Astrocyte (in vitro differentiated cells and primary cell): ENCODE data around the gene KIF7. TPM values are rescaled to one million over a fixed set of nuclear protein-coding genes. Genes with fewer than 3 reads are reported as not detected.

Experiments
- DNase-seq: peaks from one replicate; pipeline ENCODE4 v3.0.0-alpha.2; 2010; ENCODE audit warnings: low read depth
- FAIRE-seq: peaks from 2 replicates; lab custom pipeline; 2011; peaks lifted over from hg19 to GRCh38; lab: Jason Lieb, UNC
- H2AFZ ChIP-seq: 2 replicates; pipeline ENCODE4 v1.6.0; 2012; ENCODE audit warnings: low read depth, low read length, inconsistent platforms
- H3K27ac ChIP-seq: 2 replicates; pipeline ENCODE4 v1.5.1; 2011; ENCODE audit warnings: low read depth, low read length, inconsistent platforms
- H3K27me3 ChIP-seq: 2 replicates; pipeline ENCODE4 v1.6.0; 2011; ENCODE audit warnings: low read length, inconsistent platforms; ENCODE audit not compliant: insufficient read depth
- H3K36me3 ChIP-seq: 2 replicates; pipeline ENCODE4 v1.5.1; 2011; ENCODE audit warnings: low read length, inconsistent platforms; ENCODE audit not compliant: insufficient read depth
- H3K4me1 ChIP-seq: 2 replicates; pipeline ENCODE4 v1.5.1; 2011; ENCODE audit warnings: low read length, inconsistent platforms; ENCODE audit not compliant: insufficient read depth
- H3K4me2 ChIP-seq: 2 replicates; pipeline ENCODE4 v1.6.0; 2012; ENCODE audit warnings: low read length, inconsistent platforms
- H3K4me3 ChIP-seq: 2 replicates; pipeline ENCODE4 v1.5.1; 2011; ENCODE audit warnings: low read depth, mild to moderate bottlenecking, low read length, inconsistent platforms; ENCODE audit not compliant: insufficient read depth
- H3K79me2 ChIP-seq: 2 replicates; pipeline ENCODE4 v1.6.0; 2012; ENCODE audit warnings: mild to moderate bottlenecking, low read length, inconsistent platforms; ENCODE audit not compliant: insufficient read depth
- H3K9ac ChIP-seq: 2 replicates; pipeline ENCODE4 v1.6.0; 2012; ENCODE audit warnings: mild to moderate bottlenecking, low read length, inconsistent platforms
- H3K9me3 ChIP-seq: 2 replicates; pipeline ENCODE4 v1.5.1; 2012; ENCODE audit warnings: low read depth, mild to moderate bottlenecking, low read length, inconsistent platforms; ENCODE audit not compliant: insufficient read depth
- H4K20me1 ChIP-seq: 2 replicates; pipeline ENCODE4 v1.6.0; 2012; ENCODE audit warnings: low read length, inconsistent platforms; ENCODE audit not compliant: insufficient read depth
- H3K27ac Mint-ChIP-seq: one replicate; pipeline ENCODE4 v1.8.0; 2021; ENCODE audit warnings: mild to moderate bottlenecking, mixed read lengths; ENCODE audit not compliant: unreplicated experiment
- H3K27me3 Mint-ChIP-seq: one replicate; pipeline ENCODE4 v1.8.0; 2021; ENCODE audit warnings: low read depth, mixed read lengths; ENCODE audit not compliant: unreplicated experiment
- H3K36me3 Mint-ChIP-seq: one replicate; pipeline ENCODE4 v1.8.0; 2021; ENCODE audit warnings: low read depth, mixed read lengths; ENCODE audit not compliant: unreplicated experiment
- H3K4me1 Mint-ChIP-seq: one replicate; pipeline ENCODE4 v1.8.0; 2021; ENCODE audit warnings: low read depth, mixed read lengths; ENCODE audit not compliant: unreplicated experiment
- H3K4me3 Mint-ChIP-seq: one replicate; pipeline ENCODE4 v1.8.0; 2021; ENCODE audit warnings: mild to moderate bottlenecking, moderate library complexity, mixed read lengths; ENCODE audit not compliant: unreplicated experiment
- H3K9me3 Mint-ChIP-seq: one replicate; pipeline ENCODE4 v1.8.0; 2021; ENCODE audit warnings: mild to moderate bottlenecking, mixed read lengths; ENCODE audit not compliant: unreplicated experiment
- CTCF ChIP-seq: IDR thresholded peaks from 2 replicates; pipeline ENCODE4 v1.5.1; 2011; ENCODE audit warnings: low read depth, mild to moderate bottlenecking, inconsistent platforms, low read length, moderate library complexity; ENCODE audit not compliant: insufficient read depth
- EZH2 ChIP-seq: IDR thresholded peaks from 2 replicates; pipeline ENCODE4 v1.6.1; 2012; ENCODE audit warnings: mild to moderate bottlenecking, low read length, inconsistent platforms; ENCODE audit not compliant: insufficient read depth
- total RNA-seq: library from RNA; stranded (reverse); gene quantifications from 2 replicates; pipeline ENCODE4 v1.2.1, GENCODE V29; 2021

The KIF7 gene
- total RNA-seq, 1 donor from 2014 or later = 5.1 TPM

GRCh38 chr15:89630974-89631901 is 24.0 kb downstream of the KIF7 start:
- Histone ChIP-seq H4K20me1 (no peaks in the 10 kb centered on the region), H3K36me3 (peaks cover 44% of the 10 kb centered on the region), H3K27me3 (no peaks in the 10 kb centered on the region), H3K4me1 (no peaks in the 10 kb centered on the region), H3K79me2 (no peaks in the 10 kb centered on the region), H3K9ac (no peak overlapping the region), H2AFZ (no peak overlapping the region), H3K4me2 (no peak overlapping the region), H3K4me3 (no peak overlapping the region), H3K9me3 (no peaks in the 10 kb centered on the region), H3K27ac (no peak overlapping the region)
- Mint-ChIP-seq H3K9me3 (peaks cover 6% of the 10 kb centered on the region), H3K36me3 (peaks cover 39% of the 10 kb centered on the region), H3K27me3 (no peaks in the 10 kb centered on the region), H3K4me3 (no peak overlapping the region), H3K27ac (no peak overlapping the region), H3K4me1 (no peaks in the 10 kb centered on the region)
- DNase-seq (no peak), FAIRE-seq (no peak)
- TF ChIP-seq CTCF (no peak), EZH2 (no peak)

GRCh38 chr15:89630260-89630659 is 25.0 kb downstream of the KIF7 start:
- Histone ChIP-seq H4K20me1 (no peaks in the 10 kb centered on the region), H3K4me1 (no peaks in the 10 kb centered on the region), H3K27me3 (no peaks in the 10 kb centered on the region), H3K36me3 (peaks cover 52% of the 10 kb centered on the region), H3K79me2 (no peaks in the 10 kb centered on the region), H3K27ac (no peak overlapping the region), H3K9me3 (no peaks in the 10 kb centered on the region), H3K4me3 (no peak overlapping the region), H2AFZ (no peak overlapping the region), H3K4me2 (no peak overlapping the region), H3K9ac (no peak overlapping the region)
- Mint-ChIP-seq H3K36me3 (peaks cover 44% of the 10 kb centered on the region), H3K4me3 (no peak overlapping the region), H3K4me1 (no peaks in the 10 kb centered on the region), H3K9me3 (peaks cover 5% of the 10 kb centered on the region), H3K27me3 (no peaks in the 10 kb centered on the region), H3K27ac (no peak overlapping the region)
- FAIRE-seq = no peak
- TF ChIP-seq CTCF (no peak), EZH2 (no peak)
- DNase-seq = no peak

GRCh38 chr15:89629829-89630228 is 25.4 kb downstream of the KIF7 start:
- H3K4me1 ChIP-seq = no peaks in the 10 kb centered on the region
- no peaks in the 10 kb centered on the region for H3K4me1 Mint-ChIP-seq
- H3K79me2 ChIP-seq = no peaks in the 10 kb centered on the region
- peak overlapping the region; percentile 26 for H3K27ac Mint-ChIP-seq
- no peak overlapping the region for H3K4me3 Mint-ChIP-seq
- H3K27me3 Mint-ChIP-seq = no peaks in the 10 kb centered on the region
- H3K27me3 ChIP-seq = no peaks in the 10 kb centered on the region
- TF ChIP-seq CTCF (no peak), EZH2 (no peak)
- peaks cover 44% of the 10 kb centered on the region for H3K36me3 Mint-ChIP-seq
- H4K20me1 ChIP-seq = no peaks in the 10 kb centered on the region
- H3K9me3 Mint-ChIP-seq = peaks cover 4% of the 10 kb centered on the region
- H3K4me3 ChIP-seq = no peak overlapping the region
- FAIRE-seq = no peak
- no peak overlapping the region for H2AFZ ChIP-seq
- H3K36me3 ChIP-seq = peaks cover 54% of the 10 kb centered on the region
- no peak for DNase-seq
- H3K4me2 ChIP-seq = no peak overlapping the region
- no peak overlapping the region for H3K9ac ChIP-seq
- no peaks in the 10 kb centered on the region for H3K9me3 ChIP-seq
- H3K27ac ChIP-seq = no peak overlapping the region
